ENCODE measurements around the gene DLG3.

- TF ChIP-seq, protein P1, sequence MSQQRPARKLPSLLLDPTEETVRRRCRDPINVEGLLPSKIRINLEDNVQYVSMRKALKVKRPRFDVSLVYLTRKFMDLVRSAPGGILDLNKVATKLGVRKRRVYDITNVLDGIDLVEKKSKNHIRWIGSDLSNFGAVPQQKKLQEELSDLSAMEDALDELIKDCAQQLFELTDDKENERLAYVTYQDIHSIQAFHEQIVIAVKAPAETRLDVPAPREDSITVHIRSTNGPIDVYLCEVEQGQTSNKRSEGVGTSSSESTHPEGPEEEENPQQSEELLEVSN (IDR thresholded peaks at IDR 0.05): no peak
- TF ChIP-seq HDAC6 (IDR thresholded peaks at IDR 0.05; ENCODE audit: low read depth, low read length): no peak
Observed at GRCh38 chrX:70527610-70528345, 83.1 kb downstream of the DLG3 start.
